Bronchial epithelial cell (primary cell): ENCODE results near the gene NDE1. TPM values are rescaled to one million over a fixed set of nuclear protein-coding genes. Genes with fewer than 3 reads are reported as not detected.
"Not testable (repeated sequence)": the region's sequence is repeated elsewhere in the genome, so short reads cannot be mapped to it uniquely, and the experiment has no call there.

Source experiments
- DNase-seq: peaks from one replicate; pipeline ENCODE4 v3.0.0-alpha.2; 2010; ENCODE audit warnings: low read depth
- FAIRE-seq: peaks from 2 replicates; lab custom pipeline; 2011; peaks lifted over from hg19 to GRCh38; lab: Jason Lieb, UNC
- H3K27me3 ChIP-seq: 2 replicates; pipeline ENCODE4 v1.5.1; 2011; ENCODE audit warnings: low read length; ENCODE audit not compliant: control insufficient read depth, insufficient read depth
- H3K36me3 ChIP-seq: 2 replicates; pipeline ENCODE4 v1.5.1; 2011; ENCODE audit warnings: low read length; ENCODE audit not compliant: control insufficient read depth, insufficient read depth
- H3K4me3 ChIP-seq: 2 replicates; pipeline ENCODE4 v1.5.1; 2011; ENCODE audit warnings: mild to moderate bottlenecking, low read depth, low read length, control low read depth
- CTCF ChIP-seq: IDR thresholded peaks from 2 replicates; pipeline ENCODE4 v1.5.1; 2011; ENCODE audit warnings: mild to moderate bottlenecking, moderate library complexity, low read length, control low read depth, inconsistent platforms; ENCODE audit not compliant: insufficient read depth, severe bottlenecking
- total RNA-seq: library from RNA; depleted of rRNA; stranded (reverse); fragments of >200 nt; gene quantifications from 2 replicates; pipeline ENCODE4 v1.2.1, GENCODE V29; 2014

NDE1 gene
- total RNA-seq, 1 donor from 2014 or later: 74.2 TPM

- DNase-seq: no peak
- peaks cover 18% of the 10 kb centered on the region for H3K36me3 ChIP-seq
- no peaks in the 10 kb centered on the region for H3K27me3 ChIP-seq
- TF ChIP-seq CTCF: no peak
- FAIRE-seq: no peak
- H3K4me3 ChIP-seq: no peak overlapping the region
These were observed 44.1 kb upstream of the NDE1 start for GRCh38 chr16:15605839-15606517.

GRCh38 chr16:15606518-15607220, 43.4 kb upstream of the NDE1 start:
- Histone ChIP-seq H3K27me3 (no peaks in the 10 kb centered on the region), H3K36me3 (peaks cover 14% of the 10 kb centered on the region), H3K4me3 (no peak overlapping the region)
- DNase-seq (peak; percentile 43), FAIRE-seq (no peak)
- no peak for TF ChIP-seq CTCF

- not testable (repeated sequence) for DNase-seq, FAIRE-seq, H3K27me3 ChIP-seq, H3K4me3 ChIP-seq
- peaks cover 11% of the 10 kb centered on the region for H3K36me3 ChIP-seq
These were observed 42.8 kb upstream of the NDE1 start for GRCh38 chr16:15607221-15607699.

GRCh38 chr16:15607700-15608396, 42.2 kb upstream of the NDE1 start:
- no peak for TF ChIP-seq CTCF
- Histone ChIP-seq H3K4me3 (no peak overlapping the region), H3K27me3 (no peaks in the 10 kb centered on the region), H3K36me3 (peaks cover 9% of the 10 kb centered on the region)
- peak; percentile 77 for DNase-seq
- no peak for FAIRE-seq

- no peak for TF ChIP-seq CTCF
- peaks cover 9% of the 10 kb centered on the region for H3K36me3 ChIP-seq
- no peak overlapping the region for H3K4me3 ChIP-seq
- FAIRE-seq (no peak), DNase-seq (peak; percentile 38)
- H3K27me3 ChIP-seq: no peaks in the 10 kb centered on the region
These were observed 41.4 kb upstream of the NDE1 start for GRCh38 chr16:15608398-15609285.
